Neuronal stem cell (in vitro differentiated cells): Measurements from ENCODE around the gene INAVA.

Experiments used
- DNase-seq: peaks from one replicate; pipeline ENCODE4 v3.0.0-alpha.2; 2013; ENCODE audit warnings: low spot score
- H2AFZ ChIP-seq: one replicate; pipeline ENCODE4 v1.6.1; 2013; ENCODE audit warnings: mild to moderate bottlenecking, low read length, inconsistent platforms
- H2AK5ac ChIP-seq: 2 replicates; pipeline ENCODE4 v1.6.1; 2013; ENCODE audit warnings: low read depth, mild to moderate bottlenecking, inconsistent platforms, low read length, moderate library complexity, mixed read lengths
- H2BK120ac ChIP-seq: 2 replicates; pipeline ENCODE4 v1.6.1; 2013; ENCODE audit warnings: low read depth, mild to moderate bottlenecking, inconsistent platforms, low read length, moderate library complexity, mixed read lengths
- H2BK12ac ChIP-seq: one replicate; pipeline ENCODE4 v1.6.1; 2013; ENCODE audit warnings: low read length, inconsistent platforms
- H2BK15ac ChIP-seq: 2 replicates; pipeline ENCODE4 v1.6.1; 2013; ENCODE audit warnings: mild to moderate bottlenecking, low read length, inconsistent platforms, mixed read lengths
- H2BK5ac ChIP-seq: one replicate; pipeline ENCODE4 v1.6.1; 2013; ENCODE audit warnings: inconsistent platforms, mild to moderate bottlenecking, low read length, moderate library complexity
- H3K14ac ChIP-seq: one replicate; pipeline ENCODE4 v1.6.1; 2013; ENCODE audit warnings: low read length, inconsistent platforms
- H3K18ac ChIP-seq: 2 replicates; pipeline ENCODE4 v1.6.1; 2013; ENCODE audit warnings: low read length, inconsistent platforms
- H3K23ac ChIP-seq: 2 replicates; pipeline ENCODE4 v1.6.1; 2013; ENCODE audit warnings: low read depth, mild to moderate bottlenecking, mixed read lengths, low read length, inconsistent platforms; ENCODE audit not compliant: poor library complexity
- H3K27ac ChIP-seq: replicated peaks from 3 replicates; pipeline ENCODE4 v1.5.1; 2013; ENCODE audit warnings: low read length, inconsistent platforms
- H3K27me3 ChIP-seq, 3 experiments: 2 replicates each; pipeline ENCODE4 v1.6.1; 2013; ENCODE audit warnings: low read length in 3 of 3, mild to moderate bottlenecking in 2 of 3, inconsistent platforms in 1 of 3, low read depth in 1 of 3, mixed read lengths in 1 of 3, moderate library complexity in 1 of 3; ENCODE audit not compliant: control insufficient read depth in 3 of 3, insufficient read depth in 3 of 3
- H3K36me3 ChIP-seq, 2 donors: replicated peaks in 1 of 2; 2 replicates each; pipeline ENCODE4 v1.6.1; 2013; ENCODE audit warnings: low read length in 2 of 2; ENCODE audit not compliant: control insufficient read depth in 2 of 2, insufficient read depth in 2 of 2
- H3K4ac ChIP-seq: 2 replicates; pipeline ENCODE4 v1.6.1; 2013; ENCODE audit warnings: inconsistent platforms, mild to moderate bottlenecking, low read length, moderate library complexity
- H3K4me1 ChIP-seq, 2 donors: 1 replicate in 1 of 2; 2 replicates in 1 of 2; pipeline ENCODE4 v1.6.1; 2013; ENCODE audit warnings: low read length in 2 of 2, low read depth in 1 of 2; ENCODE audit not compliant: control insufficient read depth in 2 of 2, insufficient read depth in 1 of 2
- H3K4me2 ChIP-seq: one replicate; pipeline ENCODE4 v1.6.1; 2013; ENCODE audit warnings: mild to moderate bottlenecking, low read length, inconsistent platforms; ENCODE audit not compliant: insufficient read depth, poor library complexity, severe bottlenecking
- H3K4me3 ChIP-seq, 2 donors: 2 replicates each; pipeline ENCODE4 v1.5.1; 2013; ENCODE audit warnings: low read length in 2 of 2, mild to moderate bottlenecking in 2 of 2, inconsistent platforms in 1 of 2, moderate library complexity in 1 of 2
- H3K79me1 ChIP-seq: one replicate; pipeline ENCODE4 v1.6.1; 2013; ENCODE audit warnings: low read depth, mild to moderate bottlenecking, inconsistent platforms, low read length, moderate library complexity
- H3K9ac ChIP-seq: one replicate; pipeline ENCODE4 v1.6.1; 2013; ENCODE audit warnings: mild to moderate bottlenecking, low read depth, low read length, inconsistent platforms; ENCODE audit not compliant: poor library complexity
- H3K9me3 ChIP-seq, 2 donors: replicated peaks in 1 of 2; 2 replicates each; pipeline versions ENCODE3 to v1.6.1; 2013; ENCODE audit warnings: low read length in 2 of 2, mild to moderate bottlenecking in 2 of 2, inconsistent platforms in 1 of 2, low read depth in 1 of 2, mixed read lengths in 1 of 2, moderate library complexity in 1 of 2; ENCODE audit not compliant: control insufficient read depth in 2 of 2, insufficient read depth in 1 of 2
- H4K8ac ChIP-seq: one replicate; pipeline ENCODE4 v1.6.1; 2013; ENCODE audit warnings: low read depth, mild to moderate bottlenecking, inconsistent platforms, low read length, moderate library complexity
- H4K91ac ChIP-seq: one replicate; pipeline ENCODE4 v1.6.1; 2013; ENCODE audit warnings: low read length, low read depth, mild to moderate bottlenecking, inconsistent platforms; ENCODE audit not compliant: poor library complexity
- WGBS, 2 donors: extraction: QIAGEN DNeasy Blood & Tissue Kit; methylation state at CpG; one replicate each; pipeline ENCODE4 v1.1.7; 2013; ENCODE audit warnings: missing lambda C conversion rate in 2 of 2, mixed read lengths in 1 of 2; ENCODE audit not compliant: insufficient read length in 2 of 2, insufficient replicate concordance in 1 of 2; ENCODE audit errors: extremely low coverage in 2 of 2; 5-methylcytosine and 5-hydroxymethylcytosine counted together

Gene INAVA

DNA sequence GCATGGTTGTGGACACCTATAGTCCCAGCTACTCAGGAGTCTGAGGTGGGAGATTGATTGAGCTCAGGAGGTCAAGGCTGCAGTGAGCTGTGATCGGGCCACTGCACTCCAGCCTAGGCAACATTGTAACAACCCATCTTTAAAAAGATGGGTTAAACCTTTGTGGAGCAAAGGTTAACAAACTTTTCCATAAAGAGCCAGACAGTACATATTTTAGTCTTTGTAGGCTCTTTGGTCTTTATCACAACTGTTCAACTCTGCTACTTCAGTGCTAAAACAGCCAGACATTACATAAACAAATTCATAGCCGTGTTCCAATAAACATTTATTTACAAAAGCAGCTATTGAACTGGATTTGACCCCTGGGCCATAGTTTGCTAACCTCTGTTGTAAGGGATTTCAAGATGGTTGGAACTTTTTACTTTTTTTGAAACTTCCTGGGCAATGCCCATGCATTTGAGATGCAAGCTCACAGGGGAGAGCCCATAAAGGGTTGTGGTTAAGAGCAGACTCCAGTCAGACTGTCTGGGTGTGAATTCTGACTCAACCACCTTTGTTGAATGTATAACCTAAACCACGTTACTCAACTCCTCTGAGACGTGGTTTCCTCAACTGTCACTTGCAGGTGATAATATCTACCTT, 10.8 kb downstream of the INAVA start:
- Histone ChIP-seq H3K36me3 (peaks cover 54 to 96% of the 10 kb centered on the region in 2 donors), H3K27ac (no peak overlapping the region), H3K4me1 (no peaks in the 10 kb centered on the region), H3K9ac (no peak overlapping the region), H4K8ac (no peak overlapping the region), H3K18ac (no peak overlapping the region), H3K4me2 (no peak overlapping the region), H2BK12ac (no peak overlapping the region), H2BK15ac (no peak overlapping the region), H3K4ac (no peak overlapping the region), H3K14ac (no peak overlapping the region), H2BK120ac (no peak overlapping the region), H3K9me3 (no peaks in the 10 kb centered on the region), H2BK5ac (no peak overlapping the region), H3K4me3 (no peak overlapping the region), H4K91ac (no peak overlapping the region), H3K23ac (no peak overlapping the region), H2AFZ (no peak overlapping the region), H3K79me1 (no peaks in the 10 kb centered on the region), H3K27me3 (no peaks in the 10 kb centered on the region), H2AK5ac (no peak overlapping the region)
- no peak for DNase-seq
- WGBS, 2 donors: no CpG with 5 or more reads among the region's 4 CpGs

DNA sequence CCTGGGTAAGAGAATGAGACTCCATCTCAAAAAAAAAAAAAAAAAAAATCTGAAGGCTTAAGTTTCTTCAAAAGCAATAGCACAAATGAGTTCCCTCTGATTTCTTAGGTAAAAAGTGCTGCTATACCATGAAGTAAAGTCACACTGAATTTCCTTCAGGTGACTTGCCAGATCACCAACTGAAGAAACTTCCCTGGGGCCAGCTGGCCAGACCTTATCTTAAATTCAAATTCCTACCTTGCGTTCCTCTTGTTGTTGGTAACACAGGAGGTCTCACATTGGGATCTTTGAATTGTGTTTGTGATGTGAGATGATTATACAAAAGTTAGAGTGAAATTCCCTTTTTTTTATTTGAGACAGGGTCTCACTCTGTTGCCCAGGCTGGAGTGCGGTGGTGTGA, 11.8 kb downstream of the INAVA start:
- Histone ChIP-seq H2AK5ac (no peak overlapping the region), H3K14ac (no peak overlapping the region), H2AFZ (no peak overlapping the region), H2BK5ac (no peak overlapping the region), H3K4me2 (no peak overlapping the region), H3K9me3 (no peaks in the 10 kb centered on the region), H4K91ac (no peak overlapping the region), H3K4me1 (no peaks in the 10 kb centered on the region), H3K18ac (no peak overlapping the region), H3K4ac (no peak overlapping the region), H2BK12ac (no peak overlapping the region), H2BK120ac (no peak overlapping the region), H3K27me3 (no peaks in the 10 kb centered on the region), H3K23ac (no peak overlapping the region), H3K79me1 (peaks cover 2% of the 10 kb centered on the region), H3K36me3 (peaks cover 51 to 96% of the 10 kb centered on the region in 2 donors), H3K4me3 (no peak overlapping the region), H3K27ac (no peak overlapping the region), H2BK15ac (no peak overlapping the region), H3K9ac (no peak overlapping the region), H4K8ac (no peak overlapping the region)
- WGBS, 2 donors: no CpG with 5 or more reads among the region's 2 CpGs
- no peak for DNase-seq

- Histone ChIP-seq H3K27ac (no peak overlapping the region), H2AK5ac (no peak overlapping the region), H3K27me3 (no peaks in the 10 kb centered on the region), H3K9ac (no peak overlapping the region), H3K4me3 (no peak overlapping the region), H2AFZ (no peak overlapping the region), H3K14ac (no peak overlapping the region), H3K4me2 (no peak overlapping the region), H4K8ac (no peak overlapping the region), H2BK120ac (no peak overlapping the region), H3K18ac (no peak overlapping the region), H3K4ac (no peak overlapping the region), H3K79me1 (peaks cover 2% of the 10 kb centered on the region), H3K9me3 (no peaks in the 10 kb centered on the region), H2BK12ac (no peak overlapping the region), H3K36me3 (peaks cover 47 to 94% of the 10 kb centered on the region in 2 donors), H2BK15ac (no peak overlapping the region), H4K91ac (no peak overlapping the region), H3K4me1 (no peaks in the 10 kb centered on the region), H2BK5ac (no peak overlapping the region), H3K23ac (no peak overlapping the region)
- WGBS, 2 donors: no CpG with 5 or more reads among the region's 5 CpGs
- no peak for DNase-seq
Measured at GRCh38 chr1:200907611-200908097, 13.0 kb downstream of the INAVA start.

DNA sequence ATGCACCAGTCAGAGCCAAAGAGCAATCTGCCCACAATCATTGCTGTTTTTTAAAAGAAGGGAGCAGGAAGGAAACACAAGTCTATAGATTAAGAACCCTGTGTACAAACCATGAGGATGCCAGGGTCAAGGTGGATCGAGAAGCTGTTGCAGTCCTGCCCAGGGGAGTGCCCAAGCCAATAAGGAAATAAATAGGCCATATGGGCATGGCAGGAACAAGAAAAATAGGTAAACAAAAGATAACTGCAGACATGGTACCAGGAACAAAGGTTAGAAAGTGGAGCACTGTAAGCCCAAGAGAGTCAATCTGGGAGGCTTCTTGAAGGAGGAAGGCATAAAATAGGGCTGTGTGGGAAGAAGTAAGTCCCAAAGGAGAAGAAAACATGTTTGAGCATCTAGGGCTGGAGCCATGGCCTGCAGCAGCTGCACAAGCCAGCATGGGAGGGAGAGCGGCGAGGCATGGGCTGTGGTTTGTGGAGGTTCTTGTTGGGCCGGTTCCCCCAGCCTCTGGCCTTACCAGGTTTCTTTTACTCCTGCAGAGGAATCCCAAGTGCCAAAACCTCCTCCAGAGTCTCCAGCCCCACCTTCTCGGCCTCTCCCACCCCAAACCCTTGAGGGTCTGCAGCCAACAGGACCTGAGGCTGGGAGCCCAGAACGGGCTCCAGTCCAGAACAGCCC, 13.6 kb downstream of the INAVA start:
- Histone ChIP-seq H3K4me3 (no peak overlapping the region), H4K91ac (no peak overlapping the region), H4K8ac (no peak overlapping the region), H2BK12ac (no peak overlapping the region), H3K4ac (no peak overlapping the region), H2AK5ac (no peak overlapping the region), H3K18ac (no peak overlapping the region), H3K36me3 (peaks cover 50 to 94% of the 10 kb centered on the region in 2 donors), H3K4me2 (no peak overlapping the region), H3K27me3 (no peaks in the 10 kb centered on the region), H3K27ac (no peak overlapping the region), H3K14ac (no peak overlapping the region), H2BK15ac (no peak overlapping the region), H2AFZ (no peak overlapping the region), H3K23ac (no peak overlapping the region), H3K4me1 (no peaks in the 10 kb centered on the region), H3K9ac (no peak overlapping the region), H3K79me1 (peaks cover 2% of the 10 kb centered on the region), H2BK120ac (no peak overlapping the region), H3K9me3 (no peaks in the 10 kb centered on the region), H2BK5ac (no peak overlapping the region)
- no peak for DNase-seq
- no CpG with 5 or more reads among the region's 6 CpGs for WGBS, 2 donors
